VCaP (cell line): ENCODE results near the gene SH2B3.
"Not testable (repeated sequence)": the region's sequence is repeated elsewhere in the genome, so short reads cannot be mapped to it uniquely, and the experiment has no call there.

Experiments
- H3K27ac ChIP-seq: fragments of 450-650 bp; 2 replicates; pipeline ENCODE4 v1.5.1; 2017
- TF ChIP-seq, protein P1 (sequence below): fragments of 450-650 bp; conservative IDR thresholded peaks from 2 replicates; pipeline ENCODE4 v1.5.1; 2017; ENCODE audit warnings: mild to moderate bottlenecking, moderate library complexity

The SH2B3 gene

GRCh38 chr12:111390910-111391309, 14.8 kb upstream of the SH2B3 start:
- TF ChIP-seq, protein P1, sequence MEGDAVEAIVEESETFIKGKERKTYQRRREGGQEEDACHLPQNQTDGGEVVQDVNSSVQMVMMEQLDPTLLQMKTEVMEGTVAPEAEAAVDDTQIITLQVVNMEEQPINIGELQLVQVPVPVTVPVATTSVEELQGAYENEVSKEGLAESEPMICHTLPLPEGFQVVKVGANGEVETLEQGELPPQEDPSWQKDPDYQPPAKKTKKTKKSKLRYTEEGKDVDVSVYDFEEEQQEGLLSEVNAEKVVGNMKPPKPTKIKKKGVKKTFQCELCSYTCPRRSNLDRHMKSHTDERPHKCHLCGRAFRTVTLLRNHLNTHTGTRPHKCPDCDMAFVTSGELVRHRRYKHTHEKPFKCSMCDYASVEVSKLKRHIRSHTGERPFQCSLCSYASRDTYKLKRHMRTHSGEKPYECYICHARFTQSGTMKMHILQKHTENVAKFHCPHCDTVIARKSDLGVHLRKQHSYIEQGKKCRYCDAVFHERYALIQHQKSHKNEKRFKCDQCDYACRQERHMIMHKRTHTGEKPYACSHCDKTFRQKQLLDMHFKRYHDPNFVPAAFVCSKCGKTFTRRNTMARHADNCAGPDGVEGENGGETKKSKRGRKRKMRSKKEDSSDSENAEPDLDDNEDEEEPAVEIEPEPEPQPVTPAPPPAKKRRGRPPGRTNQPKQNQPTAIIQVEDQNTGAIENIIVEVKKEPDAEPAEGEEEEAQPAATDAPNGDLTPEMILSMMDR, result no peak
- H3K27ac ChIP-seq, result no peak overlapping the region

DNA sequence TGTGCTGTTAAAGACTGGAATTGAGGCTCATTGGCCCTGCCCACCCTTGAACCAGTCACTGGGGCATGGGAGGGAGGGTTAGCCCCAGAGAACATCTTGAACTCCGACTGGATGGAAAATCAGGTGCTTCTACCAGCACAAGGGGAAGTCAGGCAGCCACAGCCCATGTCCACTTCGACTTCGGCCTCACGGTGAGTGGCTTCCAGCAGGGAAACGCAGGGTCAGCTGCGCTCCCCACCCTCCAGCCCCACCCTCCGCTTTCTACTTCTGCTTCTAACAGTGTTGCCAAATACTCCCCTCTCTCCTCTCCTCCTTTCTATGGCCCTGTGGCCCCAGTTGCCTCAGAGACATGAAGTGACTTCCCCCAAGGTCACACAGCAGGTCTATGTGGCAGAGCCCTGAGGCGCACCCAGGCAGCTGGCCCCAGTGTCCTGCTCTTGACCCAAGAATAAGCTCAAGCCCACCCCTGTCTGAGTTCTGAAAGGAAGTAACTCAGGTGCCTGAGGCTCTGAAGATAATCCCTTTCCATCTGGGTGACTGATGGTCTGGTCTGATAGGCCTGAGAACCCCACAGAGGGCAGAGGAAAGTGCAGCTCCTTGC, 11.9 kb upstream of the SH2B3 start:
- TF ChIP-seq, protein P1, result no peak

DNA sequence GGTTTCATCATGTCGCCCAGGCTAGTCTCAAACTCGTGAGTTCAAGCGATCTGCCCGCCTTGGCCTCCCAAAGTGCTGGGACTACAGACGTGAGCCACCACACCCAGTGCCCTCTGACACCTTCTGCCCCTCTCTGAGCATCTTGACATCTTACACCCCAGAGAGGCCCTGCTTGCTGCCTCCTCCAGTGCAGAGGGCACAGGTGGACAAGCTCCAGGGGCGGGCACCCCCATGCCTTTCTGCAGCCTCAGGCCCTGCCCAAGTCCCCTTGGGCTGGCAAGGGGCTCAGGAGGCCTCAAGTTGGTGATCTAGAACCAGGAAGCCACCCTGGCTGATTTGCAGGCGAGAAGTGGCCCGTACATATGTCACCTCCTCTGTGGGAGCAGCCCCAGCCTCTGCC, 11.2 kb upstream of the SH2B3 start:
- H3K27ac ChIP-seq, result no peak overlapping the region
- TF ChIP-seq, protein P1, result no peak

More for the DNA sequence above, 11.9 kb upstream of the SH2B3 start:
- H3K27ac ChIP-seq, result no peak overlapping the region

DNA sequence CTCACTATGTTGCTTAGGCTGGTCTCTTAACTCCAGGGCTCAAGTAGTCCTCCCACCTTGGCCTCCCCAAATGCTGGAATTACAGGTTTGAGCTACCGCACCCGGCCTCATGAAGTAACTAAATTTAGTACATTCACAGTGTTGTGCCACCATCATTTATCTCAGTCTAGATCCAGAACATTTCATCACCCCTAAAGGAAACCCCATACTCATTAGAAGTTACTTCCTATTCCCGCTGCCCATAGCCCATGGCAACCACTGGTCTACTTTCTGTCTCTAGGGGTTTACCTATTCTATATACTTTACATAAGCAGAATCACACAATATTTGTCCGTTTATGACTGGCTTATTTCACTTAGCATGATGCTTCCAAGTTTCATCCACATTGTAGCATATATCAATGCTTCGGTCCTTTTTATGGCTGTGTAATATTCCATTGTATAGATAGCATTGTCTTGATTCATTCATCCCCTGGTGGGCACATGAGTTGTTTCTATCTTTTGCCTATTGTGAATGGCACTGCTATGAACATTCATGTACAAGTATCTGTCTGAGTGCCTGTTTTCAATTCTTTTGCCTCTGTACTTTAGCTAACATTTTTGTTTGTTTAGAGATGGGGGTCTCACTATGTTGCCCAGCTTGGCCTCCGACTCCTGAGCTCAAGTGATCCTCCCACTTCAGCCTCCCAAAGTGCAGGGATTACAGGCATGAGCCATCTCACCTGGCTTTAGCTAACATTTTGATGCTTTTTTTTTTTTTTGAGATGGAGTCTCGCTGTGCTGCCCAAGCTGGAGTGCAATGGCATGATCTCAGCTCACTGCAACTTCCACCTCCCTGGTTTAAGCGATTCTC, 10.2 kb upstream of the SH2B3 start:
- no peak overlapping the region for H3K27ac ChIP-seq
- TF ChIP-seq, protein P1, result no peak

DNA sequence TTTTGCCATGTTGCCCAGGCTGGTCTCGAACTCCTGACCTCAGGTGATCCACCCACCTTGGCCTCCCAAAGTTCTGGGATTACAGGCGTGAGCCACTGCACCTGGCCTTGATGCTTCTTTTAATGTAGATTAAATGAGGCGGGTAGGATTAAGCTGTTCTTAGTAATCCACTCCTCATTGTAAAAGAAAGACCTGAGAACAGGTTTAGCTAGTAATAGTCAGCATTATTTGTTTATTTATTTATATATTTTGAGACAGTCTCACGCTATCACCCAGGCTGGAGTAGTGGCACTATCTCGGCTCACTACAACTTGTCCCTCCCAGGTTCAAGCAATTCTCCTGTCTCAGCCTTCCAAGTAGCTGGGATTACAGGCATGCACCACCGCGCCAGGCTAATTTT, 9.5 kb upstream of the SH2B3 start:
- H3K27ac ChIP-seq, result peak overlapping the region; percentile 38; the same call in 1 of the 2 replicates

DNA sequence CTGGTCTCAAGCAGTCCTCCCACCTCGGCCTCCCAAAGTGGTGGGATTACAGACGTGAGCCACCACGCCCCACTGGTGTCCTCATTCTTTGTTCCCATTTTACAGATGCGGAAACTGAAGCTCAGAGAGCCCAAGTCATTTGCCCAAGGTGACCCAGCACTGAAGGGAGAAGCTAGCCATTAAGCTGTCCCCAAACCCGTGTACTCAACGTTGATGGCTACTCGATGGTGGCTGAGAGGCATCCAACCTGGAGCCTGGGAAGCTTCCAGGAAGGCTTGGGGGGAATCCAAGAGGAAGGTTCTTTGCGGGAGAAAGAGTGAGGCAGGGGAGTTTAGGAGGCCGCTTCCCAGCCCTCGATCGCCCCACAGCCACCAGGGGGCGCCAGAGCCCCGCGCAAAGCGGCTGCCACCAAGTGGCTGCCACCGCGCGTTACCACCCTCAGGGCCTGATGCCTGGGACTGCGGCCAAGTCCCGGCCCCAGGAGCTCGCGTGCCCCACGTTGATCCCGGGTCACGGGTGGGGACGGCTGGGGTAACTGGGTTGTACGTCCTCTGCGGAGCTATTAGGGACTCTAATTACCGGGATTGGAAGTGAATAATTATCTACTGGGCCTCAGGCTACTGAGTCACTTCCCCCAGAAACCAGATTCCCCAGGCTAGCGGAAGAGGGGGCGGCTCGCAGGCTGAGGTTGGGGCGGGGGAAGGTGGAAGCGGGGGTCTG, 8.8 kb upstream of the SH2B3 start:
- peak overlapping the region; percentile 38; the same call in 1 of the 2 replicates for H3K27ac ChIP-seq
- TF ChIP-seq, protein P1, result peak; percentile 99

GRCh38 chr12:111398530-111398929, 7.2 kb upstream of the SH2B3 start:
- TF ChIP-seq, protein P1, result no peak
- no peak overlapping the region for H3K27ac ChIP-seq

DNA sequence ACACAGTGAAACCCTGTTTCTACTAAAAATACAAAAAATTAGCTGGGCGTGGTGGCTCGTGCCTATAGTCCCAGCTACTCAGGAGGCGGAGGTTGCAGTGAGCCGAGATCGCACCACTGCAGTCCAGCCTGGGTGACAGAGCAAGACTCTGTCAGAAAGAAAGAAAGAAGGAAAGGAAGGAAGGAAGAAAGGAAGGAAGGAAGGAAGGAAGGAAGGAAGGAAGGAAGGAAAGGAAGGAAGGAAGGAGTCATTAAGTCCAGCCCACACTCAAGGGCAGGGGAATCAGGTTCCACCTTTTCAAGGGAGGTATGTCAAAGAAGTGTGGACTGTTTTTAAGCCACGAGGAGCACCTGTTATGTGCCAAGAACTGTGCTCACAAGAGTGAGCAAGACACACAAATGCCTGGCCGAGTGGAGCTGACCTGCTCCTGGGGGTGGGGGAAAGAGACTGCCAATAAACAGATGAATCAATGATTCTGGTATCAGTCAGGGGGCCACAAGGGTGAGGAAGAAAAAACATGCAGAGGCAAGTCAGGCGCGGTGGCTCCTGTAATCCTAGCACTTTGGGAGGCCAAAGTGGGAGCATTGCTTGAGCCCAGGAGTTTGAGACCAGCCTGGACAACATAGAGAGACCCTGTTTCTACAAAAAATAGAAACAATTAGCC, 5.8 kb upstream of the SH2B3 start:
- H3K27ac ChIP-seq, result not testable (repeated sequence)
